Erythroblast (primary cell): Measurements from ENCODE around the gene CLDN8.

Experiments used
- GATA1 ChIP-seq: IDR thresholded peaks from 2 replicates; pipeline ENCODE4 v1.6.1; 2011; ENCODE audit warnings: low read depth, mild to moderate bottlenecking, control low read depth, low read length, moderate library complexity
- POLR2A ChIP-seq: IDR thresholded peaks from 2 replicates; pipeline ENCODE4 v1.6.1; 2011; ENCODE audit warnings: mild to moderate bottlenecking, low read length

DNA sequence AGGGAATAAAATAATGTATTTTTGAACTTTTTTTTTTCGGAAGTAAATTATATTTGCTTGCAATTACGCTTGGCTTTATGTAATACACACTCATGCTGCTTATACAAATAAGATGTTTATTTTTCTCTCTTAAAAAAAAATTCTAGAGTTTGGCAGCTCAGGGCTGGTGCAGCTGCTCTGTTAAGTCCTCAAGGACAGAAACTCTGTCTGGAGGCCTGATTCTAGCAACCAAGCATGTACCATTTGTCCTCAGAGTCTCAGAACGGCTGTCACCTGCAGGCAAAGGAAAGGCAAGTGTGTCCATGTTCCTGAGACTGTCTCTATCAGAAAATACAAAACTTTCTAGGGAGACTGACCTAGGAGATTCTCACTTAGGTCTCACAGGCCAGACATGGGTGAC lies 26.1 kb downstream of the CLDN8 start:
- TF ChIP-seq POLR2A (no peak), GATA1 (no peak)
